Activated CD4-positive, alpha-beta T cell treated with anti-CD3 and anti-CD28 coated beads for 24 hours (primary cell): Measurements from ENCODE around the gene HPS1.

Experiments
- DNase-seq, 2 donors: peaks; one replicate each; pipeline ENCODE4 v3.0.0-alpha.2; 2020; ENCODE audit warnings: low read depth in 2 of 2

The HPS1 gene

DNA sequence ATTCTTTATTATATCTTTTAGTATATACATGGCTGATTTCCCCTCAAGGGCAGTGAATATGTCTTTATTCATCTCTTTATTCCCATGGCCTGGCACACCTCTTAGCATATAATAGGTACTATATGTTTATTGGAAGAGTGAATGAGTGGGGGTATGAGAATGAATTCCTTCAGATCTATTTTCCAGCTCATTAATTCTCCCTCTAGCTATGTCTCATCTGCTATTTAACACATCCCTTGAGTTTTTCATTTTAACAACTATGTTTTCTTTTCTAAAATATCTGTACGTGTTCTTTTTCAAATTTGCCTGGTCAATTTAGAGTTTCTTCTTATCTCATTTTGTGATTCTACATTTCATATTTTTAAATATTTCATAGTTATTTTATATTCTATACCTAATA, 14.4 kb downstream of the HPS1 start:
- no peak for DNase-seq

DNA sequence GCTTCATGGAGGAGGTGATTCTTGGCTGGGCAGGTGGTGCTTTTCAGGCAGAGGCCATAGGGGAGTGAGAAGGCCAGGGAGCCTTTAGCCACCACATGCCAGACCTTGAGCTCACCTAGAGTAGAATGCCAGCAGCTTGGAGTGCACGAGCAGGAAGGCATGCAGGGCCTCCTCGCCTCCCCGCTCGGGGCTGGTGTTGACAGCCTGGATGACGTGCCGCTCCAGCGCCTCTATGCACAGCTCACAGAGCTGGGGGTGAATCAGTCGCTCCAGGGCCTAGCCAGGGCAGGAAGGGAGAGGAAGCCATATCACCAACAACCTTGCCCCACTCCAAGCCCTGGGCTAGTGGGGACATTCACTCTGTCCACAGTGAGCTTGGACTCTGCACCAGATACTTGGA, 15.7 kb downstream of the HPS1 start:
- no peak for DNase-seq

DNA sequence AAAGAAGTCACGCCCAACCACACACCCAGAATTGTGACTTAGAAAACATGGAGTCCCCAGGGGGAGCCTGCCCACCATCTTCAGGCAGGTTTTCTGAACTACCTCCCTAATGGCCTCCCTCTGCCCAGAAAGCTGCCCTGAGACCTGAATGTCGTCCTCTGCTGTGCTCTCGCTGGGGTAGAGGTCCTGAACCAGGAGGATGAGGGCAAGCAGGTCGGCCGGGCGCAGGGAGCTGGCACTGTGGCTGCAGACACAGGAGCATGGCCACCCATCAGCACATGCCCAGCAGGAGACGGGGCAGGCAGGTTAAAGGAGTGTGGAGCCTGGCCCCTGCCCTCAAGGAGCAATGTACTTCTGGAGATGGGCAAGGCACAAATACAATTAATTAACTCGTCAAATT, 16.3 kb downstream of the HPS1 start:
- no peak for DNase-seq

DNA sequence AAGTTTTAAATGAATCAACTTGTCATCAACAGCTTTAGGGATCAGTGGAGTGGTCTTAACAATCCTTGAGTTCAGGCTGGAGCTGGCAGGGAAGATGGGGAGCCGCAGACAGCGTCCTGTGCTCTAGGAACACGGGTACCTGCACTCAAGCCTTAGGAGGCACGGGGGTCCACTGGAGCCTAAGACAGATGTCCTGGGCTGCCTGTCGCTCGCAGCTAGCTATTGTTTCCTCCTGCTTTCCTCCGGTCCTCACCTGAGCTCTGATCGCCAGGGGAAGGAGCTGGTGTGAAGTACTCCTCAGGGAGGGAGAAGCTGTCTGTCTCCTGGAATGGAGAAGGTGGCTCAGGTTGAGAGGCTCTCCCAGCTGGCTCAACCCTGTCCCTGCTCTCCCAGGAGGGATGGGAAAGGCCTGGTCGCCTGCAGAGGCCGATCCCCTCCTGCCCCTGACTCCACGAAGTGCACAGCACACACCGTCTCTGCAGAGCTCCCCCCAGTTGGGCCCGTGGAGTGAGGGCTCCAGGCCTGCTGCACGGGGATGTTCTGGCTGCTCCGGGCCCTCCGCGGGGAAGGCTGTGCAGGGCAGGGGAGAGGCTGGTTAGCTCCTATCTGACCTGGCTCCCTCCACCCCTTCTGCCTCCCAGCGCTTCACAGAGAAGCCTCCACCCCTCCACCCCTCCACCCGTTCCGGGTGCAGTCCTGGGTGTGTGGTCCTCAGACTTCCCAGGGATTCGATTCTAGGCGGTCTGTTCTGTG, 17.2 kb downstream of the HPS1 start:
- no peak for DNase-seq

DNA sequence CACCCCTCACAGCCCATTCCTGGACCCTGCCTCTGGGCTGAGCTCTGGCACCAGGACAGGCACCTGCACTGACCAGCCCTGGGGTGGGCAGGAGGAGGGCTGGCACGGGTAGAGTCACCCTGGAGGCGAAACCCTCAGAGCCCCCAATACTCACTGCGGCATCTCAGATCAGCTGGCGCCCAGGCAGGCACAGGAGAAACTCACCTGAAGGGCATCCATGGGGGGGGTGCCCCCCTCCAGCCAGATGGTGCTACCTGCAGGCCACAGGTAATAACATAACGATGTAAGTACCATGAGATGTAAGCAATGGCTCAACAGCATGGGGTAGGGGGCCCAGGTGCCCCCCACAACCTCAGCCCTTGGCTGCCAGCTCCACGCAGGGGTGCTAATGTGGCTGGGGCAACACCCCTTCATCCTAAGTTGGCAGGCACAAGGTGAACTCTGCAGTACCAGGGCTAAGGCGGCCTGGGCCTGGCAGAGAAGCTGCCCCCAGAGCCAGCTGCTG, 19.7 kb downstream of the HPS1 start:
- no peak for DNase-seq

- DNase-seq, result peak; percentile 22 to 31
Measured at GRCh38 chr10:98425511-98426352, 21.0 kb downstream of the HPS1 start.

GRCh38 chr10:98424295-98425254, 22.2 kb downstream of the HPS1 start:
- DNase-seq, result no peak

DNA sequence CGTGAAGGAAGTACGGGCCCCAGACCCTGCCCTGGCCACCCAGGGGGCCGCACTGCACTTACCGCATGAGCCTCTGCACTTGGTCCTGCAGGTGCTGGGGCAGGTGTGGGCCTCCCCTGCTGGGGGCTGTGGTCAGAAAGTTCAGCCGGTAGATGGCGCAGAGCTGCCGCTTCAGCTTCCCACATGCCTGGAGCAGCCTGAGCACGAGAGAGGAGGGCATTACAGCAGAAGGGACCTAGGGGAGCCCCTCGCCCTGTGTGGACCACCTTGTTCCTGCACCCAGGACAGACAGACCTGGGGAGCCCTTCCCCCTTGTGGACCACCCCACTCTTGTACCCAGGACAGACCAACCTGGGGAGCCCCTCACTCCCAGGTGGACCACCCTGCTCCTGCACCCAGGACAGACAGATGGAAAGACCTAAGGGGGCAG, 23.0 kb downstream of the HPS1 start:
- DNase-seq, result no peak

- DNase-seq, result no peak
Measured at GRCh38 chr10:98422182-98422581, 24.6 kb downstream of the HPS1 start.

- no peak for DNase-seq
Measured at GRCh38 chr10:98420786-98421185, 25.9 kb downstream of the HPS1 start.

GRCh38 chr10:98419469-98420261, 27.1 kb downstream of the HPS1 start:
- DNase-seq, result no peak

DNA sequence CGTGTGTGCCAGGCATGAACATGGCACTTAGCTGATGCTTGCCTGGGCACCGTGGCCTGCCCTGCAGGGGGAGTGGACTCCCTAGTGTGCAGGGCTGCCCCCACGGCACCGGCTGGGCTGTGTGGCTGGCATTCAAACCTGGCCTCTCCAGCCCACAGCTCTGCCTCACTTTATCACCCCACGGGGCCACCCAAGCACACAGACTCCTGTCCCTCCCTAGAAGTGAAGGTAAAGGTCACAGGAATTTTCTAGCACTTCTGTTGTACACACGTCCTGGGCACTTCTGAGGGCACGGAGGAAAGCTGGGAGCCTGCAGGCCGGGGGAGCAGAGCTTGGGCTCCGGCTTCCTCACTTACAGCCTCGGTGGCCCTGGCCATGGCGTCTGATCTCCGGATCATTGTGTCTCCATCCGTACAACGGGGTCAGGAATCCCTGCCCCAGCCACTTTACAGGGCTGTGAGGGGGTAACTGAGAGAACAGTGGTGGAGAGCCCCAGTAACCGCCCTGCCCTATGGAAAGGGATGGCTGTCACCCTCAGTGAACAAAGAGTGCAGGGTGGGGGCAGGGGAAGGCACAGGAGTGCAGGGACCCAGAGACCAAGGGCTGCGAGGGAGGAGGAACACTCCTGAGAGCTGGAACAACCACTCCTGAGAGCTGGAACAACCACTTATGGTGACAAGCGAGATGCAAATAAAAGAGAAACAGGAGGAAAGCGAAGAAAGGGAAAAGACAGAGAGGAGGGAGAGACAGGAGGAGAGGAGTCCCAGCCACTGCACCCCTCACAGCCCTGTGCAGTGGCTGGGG, 27.9 kb downstream of the HPS1 start:
- no peak for DNase-seq

DNA sequence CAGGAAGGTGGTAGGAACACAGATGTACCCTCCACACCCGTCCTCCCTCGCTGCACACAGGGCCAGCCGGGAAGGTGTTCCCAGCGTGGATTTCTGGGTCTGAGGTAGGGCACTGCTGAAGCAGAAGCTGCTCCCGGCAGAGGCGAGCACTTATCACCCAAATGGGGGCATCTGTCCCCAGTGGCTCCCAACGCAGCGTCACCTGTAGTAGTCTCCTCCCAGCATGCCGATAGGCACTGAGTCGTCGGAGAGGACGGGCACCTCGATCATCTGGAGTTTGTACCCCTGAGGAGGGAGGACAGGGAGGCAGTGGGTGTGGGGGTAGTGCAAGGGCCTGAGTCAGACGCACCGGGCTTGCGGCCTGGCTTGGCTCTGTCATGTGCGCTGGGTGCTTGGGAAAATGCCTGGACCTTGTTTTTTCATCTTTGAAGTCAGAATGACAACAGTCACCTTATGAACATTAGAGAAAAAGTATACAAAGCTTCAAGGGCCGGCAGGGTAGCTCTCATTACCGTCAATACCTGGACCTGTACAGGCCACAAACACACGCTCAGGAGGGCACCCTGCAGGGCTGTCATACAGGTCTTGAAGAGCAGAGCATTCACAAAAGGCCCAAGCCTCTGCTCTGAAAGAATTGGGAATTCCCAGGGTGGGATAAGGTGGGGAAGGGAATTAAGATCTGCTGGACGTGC, 28.6 kb downstream of the HPS1 start:
- DNase-seq, result no peak

GRCh38 chr10:98417481-98417959, 29.2 kb downstream of the HPS1 start:
- no peak for DNase-seq

GRCh38 chr10:98416606-98417388, 29.9 kb downstream of the HPS1 start:
- DNase-seq, result no peak

GRCh38 chr10:98415731-98416119, 31.0 kb downstream of the HPS1 start:
- DNase-seq, result no peak

DNA sequence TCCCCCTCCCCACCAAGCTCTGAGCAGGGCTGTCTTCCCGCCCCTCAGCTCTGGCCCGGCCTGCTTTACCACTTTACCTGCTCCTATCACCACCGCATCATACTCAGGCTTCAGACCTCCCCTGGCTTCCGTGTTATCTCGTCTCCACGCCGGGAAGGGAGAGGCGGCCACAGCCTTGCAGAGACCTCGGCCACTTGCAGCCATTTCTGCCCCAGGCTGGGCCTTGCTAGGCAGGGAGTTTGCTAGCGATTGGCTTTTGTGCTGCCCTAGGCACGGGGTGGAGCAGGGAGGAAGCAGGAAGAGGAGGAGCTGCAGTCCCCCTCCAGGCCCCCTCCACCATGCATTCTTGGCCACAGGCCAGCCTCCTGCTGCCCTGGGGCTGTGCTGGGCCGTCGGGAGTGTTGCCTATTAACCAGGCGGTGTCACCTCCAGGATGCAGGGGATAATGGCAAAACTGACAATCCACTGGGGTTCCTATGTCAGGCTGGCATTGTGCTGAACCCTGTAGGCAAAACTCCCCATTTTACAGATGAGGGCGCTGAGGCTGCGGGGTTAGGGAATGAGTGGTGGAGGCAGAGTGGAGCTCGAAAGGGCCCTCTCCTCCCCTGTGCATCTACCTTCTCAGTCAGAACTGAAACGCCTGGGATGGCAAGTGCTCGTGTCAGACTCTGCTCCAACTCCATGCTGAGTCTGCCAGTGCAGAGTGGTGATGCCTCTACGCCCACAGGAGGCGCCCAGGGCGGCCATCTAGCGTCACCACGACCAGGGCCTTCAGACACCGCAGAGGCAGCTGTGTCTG, 31.6 kb downstream of the HPS1 start, which contains the start of gene PYROXD2:
Gene PYROXD2 (minus strand): TSS at position 251 of the 799 bp plus-strand sequence. CDS start 47 bp downstream, at position 204.
- no peak for DNase-seq

GRCh38 chr10:98414578-98414931, 32.2 kb downstream of the HPS1 start:
- no peak for DNase-seq
